GM19239 (cell line): Measurements from ENCODE around the gene MMP14.
A peak's percentile ranks its signal among the peaks of the same experiment; 100 is the strongest.

Experiments
- DNase-seq: peaks from one replicate; pipeline ENCODE4 v3.0.0; 2011; ENCODE audit warnings: low spot score; ENCODE audit not compliant: insufficient read length
- FAIRE-seq: peaks from 2 replicates; lab custom pipeline; 2011; peaks lifted over from hg19 to GRCh38; lab: Jason Lieb, UNC

Gene MMP14

DNA sequence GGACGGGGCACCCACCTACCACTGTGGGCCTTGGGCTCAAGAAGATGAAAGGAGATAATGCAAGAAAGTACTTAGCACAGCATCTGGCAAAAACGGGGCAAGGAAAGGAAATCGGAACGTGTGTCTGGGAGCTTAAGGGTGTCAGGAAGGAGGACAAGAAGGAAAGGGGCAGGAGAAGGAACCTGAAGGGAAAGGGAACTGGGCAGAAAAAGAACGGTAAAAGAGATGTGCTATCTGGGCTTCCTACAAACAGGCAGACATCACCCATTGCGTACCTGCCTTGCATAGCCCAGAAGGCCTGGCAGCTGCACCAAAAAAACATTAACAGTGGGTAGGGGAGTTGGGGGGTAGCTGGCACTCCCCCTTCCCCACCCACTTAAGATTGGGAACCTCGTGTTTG, 45.7 kb downstream of the MMP14 start:
- DNase-seq (no peak), FAIRE-seq (no peak)

DNA sequence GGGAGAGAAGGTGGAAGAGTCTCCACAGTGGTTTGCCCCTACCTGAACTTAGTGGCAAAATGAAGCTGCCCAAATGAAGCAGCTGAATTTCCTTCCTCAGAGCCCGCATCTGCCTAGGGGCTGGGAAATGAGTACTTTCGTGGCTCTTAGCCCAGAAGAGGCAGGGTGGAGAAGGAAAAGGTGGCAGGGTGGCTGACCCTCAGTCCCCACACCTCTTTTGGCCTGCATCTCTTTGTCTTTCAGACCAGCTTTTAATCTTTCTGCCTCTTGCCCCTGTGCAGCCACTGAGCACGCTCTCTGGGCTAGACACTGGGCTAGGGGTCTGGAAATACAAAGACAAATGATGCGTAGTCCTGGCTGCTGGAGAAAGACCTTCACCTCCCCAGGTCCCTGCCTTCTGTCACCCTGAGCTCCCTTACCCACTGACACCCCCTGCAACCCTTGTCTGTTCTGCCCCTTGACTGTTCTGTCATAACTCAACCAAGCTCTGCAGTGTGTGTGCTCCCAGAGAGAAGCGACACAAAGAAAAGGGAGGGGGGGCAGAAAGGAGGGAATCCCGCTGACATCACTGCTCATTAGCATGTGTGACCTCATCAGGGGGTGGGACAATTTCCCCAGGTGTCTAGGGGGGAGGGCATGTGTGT, 46.3 kb downstream of the MMP14 start:
- FAIRE-seq (no peak), DNase-seq (no peak)

GRCh38 chr14:22883173-22883976, 47.0 kb downstream of the MMP14 start, which contains the start of gene REM2:
Gene REM2, plus strand, starts transcription at chr14:22883222. Its CDS starts 66 bp downstream, at chr14:22883288.
- no peak for FAIRE-seq
- no peak for DNase-seq

DNA sequence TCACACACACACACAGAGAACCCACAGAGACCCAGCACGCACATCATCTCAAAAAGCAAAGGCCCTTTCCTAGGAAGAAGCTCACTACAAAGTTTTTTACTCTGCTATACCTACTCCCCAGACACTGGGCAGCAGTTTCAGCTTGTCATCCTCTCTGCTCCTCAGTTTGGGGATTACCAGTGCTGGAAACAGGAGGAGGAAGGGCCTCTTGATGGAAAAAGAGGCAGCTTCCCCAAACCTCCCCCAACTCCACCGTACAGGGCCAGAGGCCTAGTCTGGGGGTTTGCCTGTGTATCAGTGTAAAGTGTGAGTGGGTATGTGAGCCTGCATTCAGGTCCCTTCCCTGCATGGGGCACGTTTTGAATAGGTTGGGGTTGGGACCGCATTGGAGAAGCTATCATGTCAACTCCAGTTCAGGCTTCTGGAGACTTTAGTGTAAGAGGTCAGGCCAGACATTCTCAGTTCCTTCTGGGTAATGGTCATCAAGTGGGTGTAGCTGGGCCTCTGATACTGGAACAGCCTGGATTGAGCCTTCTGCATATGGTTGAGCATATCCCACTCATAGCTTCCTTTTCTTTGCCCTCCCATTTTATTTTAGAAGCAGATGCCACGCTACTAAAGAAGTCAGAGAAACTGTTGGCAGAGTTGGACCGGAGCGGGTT, 47.8 kb downstream of the MMP14 start:
- no peak for FAIRE-seq
- DNase-seq = no peak

- DNase-seq = no peak
Observed at GRCh38 chr14:22884738-22885523, 48.5 kb downstream of the MMP14 start.

GRCh38 chr14:22885975-22886374, 49.6 kb downstream of the MMP14 start:
- FAIRE-seq = no peak
- no peak for DNase-seq

More at GRCh38 chr14:22884738-22885523, 48.5 kb downstream of the MMP14 start:
- FAIRE-seq = no peak

DNA sequence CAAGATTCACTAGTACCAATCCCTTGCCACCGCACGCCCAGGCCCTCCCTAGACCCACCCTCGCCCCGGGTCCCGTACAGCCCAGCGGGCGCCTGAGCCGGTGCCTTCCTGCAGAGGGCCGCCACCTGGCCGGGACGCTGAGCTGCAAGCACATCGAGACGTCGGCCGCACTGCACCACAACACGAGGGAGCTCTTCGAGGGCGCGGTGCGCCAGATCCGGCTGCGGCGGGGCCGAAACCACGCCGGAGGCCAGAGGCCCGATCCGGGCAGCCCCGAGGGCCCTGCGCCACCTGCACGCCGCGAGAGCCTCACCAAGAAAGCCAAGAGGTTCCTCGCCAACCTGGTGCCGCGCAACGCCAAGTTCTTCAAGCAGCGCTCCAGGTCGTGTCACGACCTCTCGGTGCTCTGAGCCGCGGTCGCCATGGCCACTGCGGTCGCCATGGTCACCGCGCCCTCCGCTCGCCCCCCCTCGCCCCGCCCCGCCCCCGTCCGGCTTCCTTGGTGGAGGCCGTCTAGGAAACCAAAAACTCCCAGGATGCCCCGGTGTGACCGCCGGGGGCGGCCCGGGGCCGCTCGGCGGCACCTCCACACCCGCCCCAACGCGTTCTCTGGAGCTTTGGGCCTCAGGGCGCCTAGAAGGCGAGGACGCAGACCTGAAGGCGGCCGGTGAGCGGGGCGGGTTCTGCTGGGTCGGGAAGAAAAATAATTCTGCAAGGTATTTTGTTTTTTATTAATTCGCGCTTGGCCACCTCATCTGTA, 50.3 kb downstream of the MMP14 start:
- FAIRE-seq (peak; percentile 68), DNase-seq (peak; percentile 77)

DNA sequence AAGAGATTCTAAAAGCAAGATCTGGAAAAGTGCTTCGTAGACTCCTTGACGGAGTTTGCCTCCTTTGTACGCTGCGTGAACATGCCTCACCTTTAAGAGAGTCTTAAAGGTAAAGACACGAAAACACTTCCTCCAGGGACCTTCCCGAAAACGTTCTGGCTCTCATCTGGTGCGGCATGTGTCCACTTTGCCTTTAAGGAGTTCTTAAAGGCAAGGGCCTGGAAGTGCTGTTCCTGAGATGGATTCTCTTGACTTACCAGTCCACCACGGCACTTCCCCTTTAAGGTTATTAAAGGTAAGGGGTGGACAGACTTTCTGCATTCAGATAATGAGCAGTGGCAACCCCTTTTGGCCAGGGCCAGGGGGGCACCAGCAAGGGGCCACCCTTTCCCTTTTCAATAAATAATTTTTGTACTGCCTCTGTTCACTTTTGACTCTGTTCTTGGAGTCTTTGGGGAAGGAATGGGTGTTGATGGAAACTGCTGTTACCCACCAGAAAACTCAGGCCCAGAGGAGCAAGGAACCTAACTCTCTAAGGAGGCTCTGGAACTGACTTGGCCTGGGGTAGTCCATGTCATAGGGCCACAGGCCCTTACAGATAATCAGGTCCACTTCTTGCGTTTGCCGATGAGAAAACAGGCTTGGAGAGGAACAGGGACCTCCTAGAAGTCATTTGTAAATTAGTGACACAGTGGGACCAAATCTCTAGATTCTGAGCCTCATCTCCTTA, 51.0 kb downstream of the MMP14 start:
- FAIRE-seq = peak; percentile 86
- DNase-seq = peak; percentile 46

- DNase-seq = peak; percentile 41
- FAIRE-seq = peak; percentile 93
Observed at GRCh38 chr14:22887990-22888378, 51.6 kb downstream of the MMP14 start.

GRCh38 chr14:22888662-22889061, 52.3 kb downstream of the MMP14 start:
- peak; percentile 76 for FAIRE-seq
- no peak for DNase-seq

GRCh38 chr14:22890416-22890815, 54.0 kb downstream of the MMP14 start:
- FAIRE-seq (no peak), DNase-seq (no peak)

DNA sequence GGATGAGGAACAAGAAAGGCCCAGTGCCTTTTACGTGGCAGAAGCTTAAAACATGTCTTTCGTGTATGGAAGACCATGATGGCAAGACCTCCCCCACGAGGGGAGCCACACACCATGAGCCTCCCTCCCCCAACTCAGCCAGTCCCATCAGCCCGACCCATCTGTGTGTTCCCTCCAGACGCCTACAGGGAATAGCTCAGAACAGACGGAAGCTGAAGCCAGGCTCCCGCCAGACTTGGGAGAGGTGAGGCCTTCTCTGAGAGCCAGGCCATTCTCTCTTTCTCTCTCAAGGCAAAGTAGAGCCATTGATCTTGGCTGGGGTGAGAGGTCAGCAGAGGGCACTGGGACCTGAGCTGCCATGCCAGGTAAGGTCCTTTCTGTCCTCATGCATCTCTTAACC, 56.1 kb downstream of the MMP14 start:
- no peak for FAIRE-seq
- no peak for DNase-seq

DNA sequence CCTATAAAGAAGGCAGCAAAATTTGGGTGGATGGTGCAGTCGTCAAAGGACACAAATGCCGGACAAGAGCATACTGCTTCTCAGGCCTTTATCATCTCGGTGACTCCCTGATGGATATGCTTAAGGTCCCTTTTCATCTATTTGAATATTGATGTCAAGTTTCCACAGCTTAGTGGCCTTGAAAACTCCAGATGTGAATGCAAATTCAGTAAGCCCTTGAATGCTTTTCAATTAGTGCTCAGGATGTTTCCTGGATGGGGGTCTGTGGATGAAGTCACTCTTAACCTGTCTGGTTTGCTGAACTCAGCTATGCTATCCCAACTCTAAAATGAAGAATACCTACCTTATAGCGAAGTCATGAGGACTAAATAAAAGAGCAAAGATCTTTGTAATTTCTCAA, 57.3 kb downstream of the MMP14 start:
- FAIRE-seq (no peak), DNase-seq (no peak)

DNA sequence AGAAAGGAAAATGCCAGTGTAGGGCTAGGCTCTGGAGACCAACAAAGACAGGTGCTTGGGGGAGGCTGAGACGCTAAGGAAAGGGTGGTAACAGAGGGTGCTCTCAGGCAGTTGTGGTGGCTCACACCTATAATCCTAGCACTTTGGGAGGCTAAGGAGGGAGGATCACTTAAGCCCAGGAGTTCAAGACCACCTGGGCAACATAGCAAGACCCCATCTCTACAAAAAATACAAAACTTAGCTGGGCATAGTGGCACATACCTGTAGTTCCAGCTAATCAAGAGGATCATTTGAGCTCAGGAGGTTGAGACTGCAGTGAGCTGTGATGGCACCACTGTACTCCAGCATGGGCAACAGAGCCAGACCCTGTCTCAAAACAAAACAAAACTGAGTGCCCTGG, 59.0 kb downstream of the MMP14 start:
- FAIRE-seq (no peak), DNase-seq (no peak)

DNA sequence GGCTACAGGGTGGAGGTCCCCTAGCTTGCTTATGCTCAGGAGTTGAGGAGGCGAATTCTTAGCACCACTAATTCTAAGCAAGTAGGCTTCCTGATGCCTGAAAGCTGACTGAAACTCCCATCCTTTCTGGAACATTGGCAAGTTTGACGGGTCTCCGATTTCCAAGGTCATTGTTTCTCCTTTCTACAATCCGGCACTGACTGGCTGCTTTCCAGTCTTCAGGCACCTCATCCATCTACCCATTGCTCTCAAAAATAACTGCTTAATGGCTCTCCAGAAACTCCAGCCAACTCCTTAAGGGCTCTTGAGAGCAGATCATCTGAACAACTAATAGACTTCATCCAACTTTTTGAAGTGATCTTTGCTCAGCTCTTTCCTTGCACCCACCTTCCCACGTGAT, 60.0 kb downstream of the MMP14 start:
- FAIRE-seq = no peak
- no peak for DNase-seq

DNA sequence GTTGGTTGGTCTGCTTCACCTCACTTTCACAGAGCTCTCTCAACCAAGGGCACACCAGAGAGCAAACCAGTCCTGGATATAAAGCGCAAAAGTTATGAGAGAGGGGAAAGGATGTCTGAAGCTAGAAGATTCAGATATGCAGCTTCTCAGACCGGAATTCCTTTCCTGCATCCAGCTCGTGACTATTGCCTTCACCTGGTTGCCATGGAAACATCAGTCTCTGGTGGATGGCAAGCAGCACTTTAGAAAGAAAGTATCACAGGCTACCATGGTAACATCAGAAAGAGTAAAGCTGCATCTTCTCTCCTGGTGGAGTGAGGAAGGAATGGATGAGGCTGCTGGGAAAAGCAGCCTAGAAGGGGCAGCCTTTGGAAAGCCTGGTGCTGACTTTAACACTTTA, 60.4 kb downstream of the MMP14 start:
- no peak for DNase-seq
- FAIRE-seq = no peak

- FAIRE-seq (no peak), DNase-seq (no peak)
Observed at GRCh38 chr14:22897357-22897756, 61.0 kb downstream of the MMP14 start.
